Measurements from ENCODE around the gene TOP3A. TPM values are rescaled to one million over a fixed set of nuclear protein-coding genes. Genes with fewer than 3 reads are reported as not detected.

TOP3A gene
- polyA plus RNA-seq, 1 donor (not counting 4 experiments of a cell fraction or from before 2014, with no cell fraction given), result 11.6 TPM

GRCh38 chr17:18326572-18326971, 11.8 kb upstream of the TOP3A start:
- Histone ChIP-seq H3K4me3 (ENCODE audit: control insufficient read depth in 2 of 3, extremely low read depth in 1 of 3, insufficient read depth in 2 of 3, low read depth in 1 of 3, low read length in 3 of 3) (no peak overlapping the region), H3K4me1 (ENCODE audit: control insufficient read depth, extremely low read depth, insufficient read depth, low read length) (no peaks in the 10 kb centered on the region), H3K9me3 (ENCODE audit: control insufficient read depth, low read depth, low read length) (no peaks in the 10 kb centered on the region), H3K27ac (ENCODE audit: control insufficient read depth, insufficient read depth, low read length) (no peak overlapping the region), H3K9me1 (ENCODE audit: control insufficient read depth, extremely low read depth, insufficient read depth, low read length) (no peaks in the 10 kb centered on the region), H3K9ac (ENCODE audit: control insufficient read depth, extremely low read depth, insufficient read depth, low read length) (no peak overlapping the region), H4K20me1 (ENCODE audit: control insufficient read depth, extremely low read depth, insufficient read depth, low read length) (no peaks in the 10 kb centered on the region), H2AFZ (ENCODE audit: control insufficient read depth, low read length) (no peak overlapping the region), H3K27me3 (ENCODE audit: control insufficient read depth, extremely low read depth, insufficient read depth, low read length) (no peaks in the 10 kb centered on the region), H3K4me2 (ENCODE audit: control insufficient read depth, extremely low read depth, insufficient read depth, low read depth, low read length) (no peak overlapping the region), H3K79me2 (ENCODE audit: control insufficient read depth, insufficient read depth, low read length) (no peaks in the 10 kb centered on the region), H3K36me3 (ENCODE audit: control insufficient read depth in 2 of 2, extremely low read depth in 1 of 2, insufficient read depth in 2 of 2, low read length in 2 of 2) (peaks cover 24 to 29% of the 10 kb centered on the region in 2 experiments)
- dilution Hi-C loops (cut with MboI; ENCODE audit: extremely low pct_ligation_motif_present, low sequenced_read_pairs), result no loop called here
- TF ChIP-seq EZH2 (IDR thresholded peaks at IDR 0.05; ENCODE audit: low read length), result no peak
- DNase-seq (ENCODE audit: low read depth, low spot score) (no peak), FAIRE-seq (no peak)

- Histone ChIP-seq H4K20me1 (ENCODE audit: control insufficient read depth, extremely low read depth, insufficient read depth, low read length) (no peaks in the 10 kb centered on the region), H3K9me1 (ENCODE audit: control insufficient read depth, extremely low read depth, insufficient read depth, low read length) (no peaks in the 10 kb centered on the region), H3K79me2 (ENCODE audit: control insufficient read depth, insufficient read depth, low read length) (peaks cover 1% of the 10 kb centered on the region), H2AFZ (ENCODE audit: control insufficient read depth, low read length) (no peak overlapping the region), H3K4me2 (ENCODE audit: control insufficient read depth, extremely low read depth, insufficient read depth, low read depth, low read length) (no peak overlapping the region), H3K4me1 (ENCODE audit: control insufficient read depth, extremely low read depth, insufficient read depth, low read length) (no peaks in the 10 kb centered on the region), H3K27ac (ENCODE audit: control insufficient read depth, insufficient read depth, low read length) (no peak overlapping the region), H3K27me3 (ENCODE audit: control insufficient read depth, extremely low read depth, insufficient read depth, low read length) (no peaks in the 10 kb centered on the region), H3K4me3 (ENCODE audit: control insufficient read depth in 2 of 3, extremely low read depth in 1 of 3, insufficient read depth in 2 of 3, low read depth in 1 of 3, low read length in 3 of 3) (no peak overlapping the region), H3K9me3 (ENCODE audit: control insufficient read depth, low read depth, low read length) (no peaks in the 10 kb centered on the region), H3K36me3 (ENCODE audit: control insufficient read depth in 2 of 2, extremely low read depth in 1 of 2, insufficient read depth in 2 of 2, low read length in 2 of 2) (peaks cover 26 to 29% of the 10 kb centered on the region in 2 experiments), H3K9ac (ENCODE audit: control insufficient read depth, extremely low read depth, insufficient read depth, low read length) (no peak overlapping the region)
- TF ChIP-seq CTCF (optimal IDR thresholded peaks at IDR 0.05 in 1 of 3, IDR thresholded peaks at IDR 0.05 in 1 of 3, conservative IDR thresholded peaks at IDR 0.05 in 1 of 3; ENCODE audit: extremely low read depth in 1 of 3, insufficient read depth in 2 of 3, low read length in 3 of 3), result no peak
- no peak for TF ChIP-seq EZH2 (IDR thresholded peaks at IDR 0.05; ENCODE audit: low read length)
- dilution Hi-C loops (cut with MboI; ENCODE audit: extremely low pct_ligation_motif_present, low sequenced_read_pairs), result no loop called here
- FAIRE-seq (no peak), DNase-seq (ENCODE audit: low read depth, low spot score) (no peak)
These were observed 11.2 kb upstream of the TOP3A start for GRCh38 chr17:18326039-18326438.

Data from keratinocyte (primary cell).